ENCODE data around the gene SLC25A40. TPM values are rescaled to one million over a fixed set of nuclear protein-coding genes. Genes with fewer than 3 reads are reported as not detected.
"Not testable (repeated sequence)": the region's sequence is repeated elsewhere in the genome, so short reads cannot be mapped to it uniquely, and the experiment has no call there.

The SLC25A40 gene
- total and polyA plus RNA-seq, 4 donors: 4.1 to 17.2 (median 12.6) TPM

- ATAC-seq (ENCODE audit: low FRiP score) (peak; percentile 59), DNase-seq (peak; percentile 48 to 77)
- Histone ChIP-seq H3K27ac (ENCODE audit: low read depth in 1 of 2, low read length in 2 of 2) (peak overlapping the region; percentile 24 to 52), H3K36me3 (ENCODE audit: control insufficient read depth in 1 of 2, insufficient read depth in 2 of 2, low read length in 1 of 2) (no peaks in the 10 kb centered on the region), H3K4me3 (ENCODE audit: low read length in 2 of 2) (peak overlapping the region; percentile 84 to 92), H3K9me3 (ENCODE audit: control insufficient read depth, low read length) (no peaks in the 10 kb centered on the region), H3K4me1 (ENCODE audit: control insufficient read depth in 1 of 2, insufficient read depth in 2 of 2, low read length in 2 of 2) (no peaks in the 10 kb centered on the region), H3K27me3 (ENCODE audit: control insufficient read depth in 1 of 2, insufficient read depth in 2 of 2, low read length in 1 of 2) (no peaks in the 10 kb centered on the region)
- intact Hi-C loops (cut with DNase I): no loop called here
- 4% methylated on average over 35 of the region's 35 CpGs for WGBS, 2 donors
These were observed 765 bp downstream of the SLC25A40 start for GRCh38 chr7:87875151-87876039.

GRCh38 chr7:87874066-87874465 lies 2.1 kb downstream of the SLC25A40 start:
- Histone ChIP-seq H3K4me1 (ENCODE audit: control insufficient read depth in 1 of 2, insufficient read depth in 2 of 2, low read length in 2 of 2) (no peaks in the 10 kb centered on the region), H3K9me3 (ENCODE audit: control insufficient read depth, low read length) (no peaks in the 10 kb centered on the region), H3K4me3 (ENCODE audit: low read length in 2 of 2) (no peak overlapping the region), H3K36me3 (ENCODE audit: control insufficient read depth in 1 of 2, insufficient read depth in 2 of 2, low read length in 1 of 2) (no peaks in the 10 kb centered on the region), H3K27me3 (ENCODE audit: control insufficient read depth in 1 of 2, insufficient read depth in 2 of 2, low read length in 1 of 2) (no peaks in the 10 kb centered on the region), H3K27ac (ENCODE audit: low read depth in 1 of 2, low read length in 2 of 2) (no peak overlapping the region)
- 80 to 84% methylated on average over 4 of the region's 4 CpGs for WGBS, 2 donors
- ATAC-seq (ENCODE audit: low FRiP score): no peak
- no peak for DNase-seq
- intact Hi-C loops (cut with DNase I): no loop called here

- 83 to 87% methylated on average over 10 of the region's 10 CpGs for WGBS, 2 donors
- intact Hi-C loops (cut with DNase I); H3K27ac ChIP-seq (ENCODE audit: low read depth in 1 of 2, low read length in 2 of 2): not testable (repeated sequence)
These were observed 2.8 kb downstream of the SLC25A40 start for GRCh38 chr7:87873328-87873727.

GRCh38 chr7:87872346-87872745 lies 3.8 kb downstream of the SLC25A40 start:
- intact Hi-C loops (cut with DNase I): no loop called here
- H3K4me1 ChIP-seq (ENCODE audit: control insufficient read depth in 1 of 2, insufficient read depth in 2 of 2, low read length in 2 of 2): no peaks in the 10 kb centered on the region
- H3K27me3 ChIP-seq (ENCODE audit: control insufficient read depth in 1 of 2, insufficient read depth in 2 of 2, low read length in 1 of 2): no peaks in the 10 kb centered on the region
- ATAC-seq (ENCODE audit: low FRiP score) (no peak), DNase-seq (no peak)
- H3K9me3 ChIP-seq (ENCODE audit: control insufficient read depth, low read length): peaks cover 3% of the 10 kb centered on the region
- no peak overlapping the region for H3K27ac ChIP-seq (ENCODE audit: low read depth in 1 of 2, low read length in 2 of 2)
- H3K4me3 ChIP-seq (ENCODE audit: low read length in 2 of 2): no peak overlapping the region
- WGBS, 2 donors: 95% methylated on average over 5 of the region's 5 CpGs
- H3K36me3 ChIP-seq (ENCODE audit: control insufficient read depth in 1 of 2, insufficient read depth in 2 of 2, low read length in 1 of 2): no peaks in the 10 kb centered on the region

More at GRCh38 chr7:87873328-87873727, 2.8 kb downstream of the SLC25A40 start:
- H3K36me3 ChIP-seq (ENCODE audit: control insufficient read depth in 1 of 2, insufficient read depth in 2 of 2, low read length in 1 of 2); DNase-seq; ATAC-seq (ENCODE audit: low FRiP score); H3K27me3 ChIP-seq (ENCODE audit: control insufficient read depth in 1 of 2, insufficient read depth in 2 of 2, low read length in 1 of 2); H3K9me3 ChIP-seq (ENCODE audit: control insufficient read depth, low read length); H3K4me3 ChIP-seq (ENCODE audit: low read length in 2 of 2); H3K4me1 ChIP-seq (ENCODE audit: control insufficient read depth in 1 of 2, insufficient read depth in 2 of 2, low read length in 2 of 2): not testable (repeated sequence)

GRCh38 chr7:87870471-87870870 lies 5.7 kb downstream of the SLC25A40 start:
- DNase-seq: no peak
- intact Hi-C loops (cut with DNase I): no loop called here
- no peak for ATAC-seq (ENCODE audit: low FRiP score)
- no peaks in the 10 kb centered on the region for H3K4me1 ChIP-seq (ENCODE audit: control insufficient read depth in 1 of 2, insufficient read depth in 2 of 2, low read length in 2 of 2)
- H3K36me3 ChIP-seq (ENCODE audit: control insufficient read depth in 1 of 2, insufficient read depth in 2 of 2, low read length in 1 of 2): no peaks in the 10 kb centered on the region
- H3K27me3 ChIP-seq (ENCODE audit: control insufficient read depth in 1 of 2, insufficient read depth in 2 of 2, low read length in 1 of 2): no peaks in the 10 kb centered on the region
- peaks cover 3% of the 10 kb centered on the region for H3K9me3 ChIP-seq (ENCODE audit: control insufficient read depth, low read length)
- H3K4me3 ChIP-seq (ENCODE audit: low read length in 2 of 2): no peak overlapping the region
- H3K27ac ChIP-seq (ENCODE audit: low read depth in 1 of 2, low read length in 2 of 2): no peak overlapping the region
- WGBS, 2 donors: 98 to 100% methylated on average over 4 of the region's 4 CpGs

- H3K27ac ChIP-seq (ENCODE audit: low read depth in 1 of 2, low read length in 2 of 2); DNase-seq; H3K4me1 ChIP-seq (ENCODE audit: control insufficient read depth in 1 of 2, insufficient read depth in 2 of 2, low read length in 2 of 2); H3K9me3 ChIP-seq (ENCODE audit: control insufficient read depth, low read length); intact Hi-C loops (cut with DNase I); H3K4me3 ChIP-seq (ENCODE audit: low read length in 2 of 2); ATAC-seq (ENCODE audit: low FRiP score); H3K36me3 ChIP-seq (ENCODE audit: control insufficient read depth in 1 of 2, insufficient read depth in 2 of 2, low read length in 1 of 2); H3K27me3 ChIP-seq (ENCODE audit: control insufficient read depth in 1 of 2, insufficient read depth in 2 of 2, low read length in 1 of 2): not testable (repeated sequence)
- WGBS, 2 donors: 97 to 98% methylated on average over 6 of the region's 6 CpGs
These were observed 9.6 kb downstream of the SLC25A40 start for GRCh38 chr7:87866533-87866932.

GRCh38 chr7:87866089-87866488 lies 10.1 kb downstream of the SLC25A40 start:
- DNase-seq: no peak

GRCh38 chr7:87858417-87859100 lies 17.6 kb downstream of the SLC25A40 start:
- Histone ChIP-seq H3K4me1 (ENCODE audit: control insufficient read depth in 1 of 2, insufficient read depth in 2 of 2, low read length in 2 of 2) (no peaks in the 10 kb centered on the region), H3K36me3 (ENCODE audit: control insufficient read depth in 1 of 2, insufficient read depth in 2 of 2, low read length in 1 of 2) (peaks cover 0 to 8% of the 10 kb centered on the region in 2 donors), H3K27ac (ENCODE audit: low read depth in 1 of 2, low read length in 2 of 2) (no peak overlapping the region), H3K27me3 (ENCODE audit: control insufficient read depth in 1 of 2, insufficient read depth in 2 of 2, low read length in 1 of 2) (no peaks in the 10 kb centered on the region), H3K4me3 (ENCODE audit: low read length in 2 of 2) (no peak overlapping the region), H3K9me3 (ENCODE audit: control insufficient read depth, low read length) (no peaks in the 10 kb centered on the region)
- WGBS, 2 donors: 95 to 96% methylated on average over 3 of the region's 3 CpGs
- no peak for ATAC-seq (ENCODE audit: low FRiP score)
- no peak for DNase-seq
- intact Hi-C loops (cut with DNase I): no loop called here

More at GRCh38 chr7:87866089-87866488, 10.1 kb downstream of the SLC25A40 start:
- H3K36me3 ChIP-seq (ENCODE audit: control insufficient read depth in 1 of 2, insufficient read depth in 2 of 2, low read length in 1 of 2): no peaks in the 10 kb centered on the region
- intact Hi-C loops (cut with DNase I): no loop called here
- 96 to 98% methylated on average over 2 of the region's 2 CpGs for WGBS, 2 donors
- H3K27ac ChIP-seq (ENCODE audit: low read depth in 1 of 2, low read length in 2 of 2): no peak overlapping the region
- no peak overlapping the region for H3K4me3 ChIP-seq (ENCODE audit: low read length in 2 of 2)
- no peaks in the 10 kb centered on the region for H3K27me3 ChIP-seq (ENCODE audit: control insufficient read depth in 1 of 2, insufficient read depth in 2 of 2, low read length in 1 of 2)
- peaks cover 3% of the 10 kb centered on the region for H3K9me3 ChIP-seq (ENCODE audit: control insufficient read depth, low read length)
- no peak for ATAC-seq (ENCODE audit: low FRiP score)
- H3K4me1 ChIP-seq (ENCODE audit: control insufficient read depth in 1 of 2, insufficient read depth in 2 of 2, low read length in 2 of 2): no peaks in the 10 kb centered on the region

Measured in aorta (tissue), 5 donors.